AG04449 (cell line): ENCODE data around the gene SMPD3.

Experiments used
- CTCF ChIA-PET: fragments of 350-600 bp; formaldehyde crosslinking; extraction: SDS; loops from one replicate; lab custom pipeline; 2021; ENCODE audit warnings: antibody characterized with exemption; lab: Yijun Ruan, JAX
- POLR2A ChIA-PET: fragments of 400-600, 350-600 bp; formaldehyde crosslinking; extraction: SDS; loops from one replicate; lab custom pipeline; 2020; ENCODE audit warnings: antibody characterized with exemption, inconsistent platforms; lab: Yijun Ruan, JAX
- DNase-seq: peaks from one replicate; pipeline ENCODE4 v3.0.0-alpha.2; 2010; ENCODE audit warnings: low read depth, low spot score
- H3K4me3 ChIP-seq: 2 replicates; pipeline ENCODE4 v1.5.1; 2011; ENCODE audit warnings: low read depth, mild to moderate bottlenecking, control low read depth, low read length
- CTCF ChIP-seq: IDR thresholded peaks from one replicate; pipeline ENCODE4 v1.5.1; 2011; ENCODE audit warnings: mild to moderate bottlenecking, moderate library complexity, low read length, control low read depth, inconsistent platforms; ENCODE audit not compliant: insufficient read depth; ENCODE audit errors: missing control alignments

Gene SMPD3

GRCh38 chr16:68310774-68311511 lies 137.4 kb downstream of the SMPD3 start, which contains the start of the genes PRMT7 and SLC7A6OS:
Gene PRMT7, plus strand, starts transcription at chr16:68311019. Its CDS starts 4,961 bp downstream, at chr16:68315980.
Gene SLC7A6OS, minus strand, starts transcription at chr16:68310946. Its CDS starts 20 bp downstream, at chr16:68310926.
- DNase-seq: no peak

GRCh38 chr16:68310437-68310773 lies 137.9 kb downstream of the SMPD3 start:
- H3K4me3 ChIP-seq: peak overlapping the region; percentile 96
- CTCF ChIA-PET: interaction anchor here (1.2 to 2.4 kb wide), 5 partner anchors 10 to 48 kb away, joined by 3 to 34 read pairs (median 4); partner anchors contain the start of gene SLC7A6
- DNase-seq: no peak
- POLR2A ChIA-PET: interaction anchor here (0.7 to 1.8 kb wide), 12 partner anchors 10 to 73 kb away, joined by 3 to 19 read pairs (median 6); partner anchors contain the start of genes PLA2G15 and SLC7A6
- TF ChIP-seq CTCF: no peak

More at GRCh38 chr16:68310774-68311511, 137.4 kb downstream of the SMPD3 start, which contains the start of the genes PRMT7 and SLC7A6OS:
- ChIA-PET POLR2A (interaction anchor here (0.7 to 1.8 kb wide), 12 partner anchors 9 to 74 kb away, joined by 3 to 19 read pairs (median 6); partner anchors contain the start of genes PLA2G15 and SLC7A6), CTCF (interaction anchor here (1.0 to 2.4 kb wide), 6 partner anchors 10 to 211 kb away, joined by 3 to 34 read pairs (median 4); partner anchors contain the start of gene SLC7A6)
- peak within 1 kb of the TSS; percentile 96 for H3K4me3 ChIP-seq
- no peak for TF ChIP-seq CTCF

GRCh38 chr16:68309799-68310198 lies 138.5 kb downstream of the SMPD3 start:
- POLR2A ChIA-PET: no interaction called here
- TF ChIP-seq CTCF: no peak
- CTCF ChIA-PET: interaction anchor here (2.8 kb wide), 1 partner anchor 46 kb away, joined by 13 read pairs; the partner anchor contains the start of gene SLC7A6
- DNase-seq: no peak
- peak overlapping the region; percentile 96 for H3K4me3 ChIP-seq
